ENCODE results near the gene PPP2R5A.

Gene PPP2R5A

DNA sequence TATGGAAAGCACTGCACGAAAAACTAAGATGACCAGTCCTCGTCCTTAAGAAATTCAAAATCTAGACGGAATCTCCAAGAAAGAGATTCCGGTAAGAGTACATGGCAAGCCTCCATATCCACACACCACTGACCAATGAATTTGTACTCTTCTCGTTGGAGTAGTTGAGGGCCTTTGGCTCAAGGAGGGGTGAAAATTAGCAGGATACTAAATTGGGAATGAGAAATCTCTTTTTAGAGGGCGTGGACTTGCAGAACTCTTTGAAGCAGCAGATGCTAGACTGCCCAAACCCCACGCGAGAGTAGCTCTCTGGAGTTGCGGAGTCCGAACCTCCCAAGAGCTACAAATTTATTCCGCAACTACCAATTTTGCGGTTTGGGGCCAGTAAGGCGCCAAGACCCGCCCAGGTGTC is 872 bp upstream of the PPP2R5A start:
- peak overlapping the region; percentile 60 for H3K9ac ChIP-seq (ENCODE audit: low read length)
- H3K9me2 ChIP-seq (ENCODE audit: low read depth, low read length) = no peaks in the 10 kb centered on the region
- peaks cover 25% of the 10 kb centered on the region for H3K4me1 ChIP-seq (ENCODE audit: insufficient read depth, low read length, severe bottlenecking)
- no peak overlapping the region for H2AFZ ChIP-seq (ENCODE audit: low read length)
- no peaks in the 10 kb centered on the region for H4K20me1 ChIP-seq (ENCODE audit: insufficient read depth, low read length)
- H3F3A ChIP-seq (ENCODE audit: insufficient read depth, low read length) = no peaks in the 10 kb centered on the region
- H3K79me2 ChIP-seq (ENCODE audit: insufficient read depth, low read length) = peaks cover 31% of the 10 kb centered on the region
- TF ChIP-seq, protein P1, sequence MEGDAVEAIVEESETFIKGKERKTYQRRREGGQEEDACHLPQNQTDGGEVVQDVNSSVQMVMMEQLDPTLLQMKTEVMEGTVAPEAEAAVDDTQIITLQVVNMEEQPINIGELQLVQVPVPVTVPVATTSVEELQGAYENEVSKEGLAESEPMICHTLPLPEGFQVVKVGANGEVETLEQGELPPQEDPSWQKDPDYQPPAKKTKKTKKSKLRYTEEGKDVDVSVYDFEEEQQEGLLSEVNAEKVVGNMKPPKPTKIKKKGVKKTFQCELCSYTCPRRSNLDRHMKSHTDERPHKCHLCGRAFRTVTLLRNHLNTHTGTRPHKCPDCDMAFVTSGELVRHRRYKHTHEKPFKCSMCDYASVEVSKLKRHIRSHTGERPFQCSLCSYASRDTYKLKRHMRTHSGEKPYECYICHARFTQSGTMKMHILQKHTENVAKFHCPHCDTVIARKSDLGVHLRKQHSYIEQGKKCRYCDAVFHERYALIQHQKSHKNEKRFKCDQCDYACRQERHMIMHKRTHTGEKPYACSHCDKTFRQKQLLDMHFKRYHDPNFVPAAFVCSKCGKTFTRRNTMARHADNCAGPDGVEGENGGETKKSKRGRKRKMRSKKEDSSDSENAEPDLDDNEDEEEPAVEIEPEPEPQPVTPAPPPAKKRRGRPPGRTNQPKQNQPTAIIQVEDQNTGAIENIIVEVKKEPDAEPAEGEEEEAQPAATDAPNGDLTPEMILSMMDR (IDR thresholded peaks at IDR 0.05; ENCODE audit: low read length) = no peak
- no peak for TF ChIP-seq EZH2 (IDR thresholded peaks at IDR 0.05; ENCODE audit: borderline replicate concordance, low read length)
- peak overlapping the region; percentile 82 for H3K27ac ChIP-seq (ENCODE audit: low read depth, low read length, poor library complexity, severe bottlenecking)
- H3K4me3 ChIP-seq (ENCODE audit: low read depth, low read length, poor library complexity, severe bottlenecking) = peak overlapping the region; percentile 66
- peaks cover 4% of the 10 kb centered on the region; the same call in 1 of the 2 replicates for H3K36me3 ChIP-seq (ENCODE audit: insufficient read depth, low read length)
- H3K9me3 ChIP-seq (ENCODE audit: low read length) = no peaks in the 10 kb centered on the region; the same call in 1 of the 2 replicates
- H3K4me2 ChIP-seq (ENCODE audit: low read length) = peak overlapping the region; percentile 82
- no peaks in the 10 kb centered on the region for H3K27me3 ChIP-seq (ENCODE audit: insufficient read depth, low read length)

DNA sequence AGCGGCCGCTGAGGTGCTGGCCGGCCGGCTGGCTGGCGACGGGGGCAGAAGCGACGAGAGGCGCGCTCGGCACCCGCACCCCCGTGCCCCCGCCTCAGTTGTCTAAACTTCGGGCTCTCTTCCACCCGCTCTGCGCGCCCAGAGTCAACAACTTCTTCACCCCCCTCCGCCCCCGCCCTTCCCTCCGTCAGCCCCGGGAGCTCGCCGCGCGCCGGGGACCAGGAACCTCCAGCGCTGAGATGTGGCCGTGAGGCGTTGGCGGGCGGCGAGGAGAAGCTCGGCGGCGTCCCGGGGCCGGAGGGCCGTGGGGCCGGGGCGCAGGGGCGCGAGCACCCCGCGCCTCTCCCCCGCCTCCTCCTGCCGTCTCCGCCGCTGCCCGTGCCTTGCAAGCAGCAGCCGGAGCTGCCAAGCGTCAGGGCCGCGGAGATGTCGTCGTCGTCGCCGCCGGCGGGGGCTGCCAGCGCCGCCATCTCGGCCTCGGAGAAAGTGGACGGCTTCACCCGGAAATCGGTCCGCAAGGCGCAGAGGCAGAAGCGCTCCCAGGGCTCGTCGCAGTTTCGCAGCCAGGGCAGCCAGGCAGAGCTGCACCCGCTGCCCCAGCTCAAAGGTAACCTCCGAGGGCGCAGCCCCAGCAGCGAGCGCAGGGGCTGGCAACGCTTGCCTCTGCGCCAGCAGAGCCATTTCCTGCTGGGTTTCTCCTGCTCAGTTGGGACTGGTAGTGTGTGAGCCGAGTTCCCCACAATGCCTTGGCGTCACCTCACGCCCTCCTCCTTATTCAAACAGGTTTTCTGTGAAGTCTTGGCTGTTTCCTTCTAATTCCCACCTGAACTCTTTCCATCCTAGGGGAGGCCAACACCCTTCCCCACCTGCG is 710 bp downstream of the PPP2R5A start:
- no peak for TF ChIP-seq EZH2 (IDR thresholded peaks at IDR 0.05; ENCODE audit: borderline replicate concordance, low read length)
- TF ChIP-seq, protein P1 (IDR thresholded peaks at IDR 0.05; ENCODE audit: low read length) = no peak
- H3K79me2 ChIP-seq (ENCODE audit: insufficient read depth, low read length) = peaks cover 47% of the 10 kb centered on the region

DNA sequence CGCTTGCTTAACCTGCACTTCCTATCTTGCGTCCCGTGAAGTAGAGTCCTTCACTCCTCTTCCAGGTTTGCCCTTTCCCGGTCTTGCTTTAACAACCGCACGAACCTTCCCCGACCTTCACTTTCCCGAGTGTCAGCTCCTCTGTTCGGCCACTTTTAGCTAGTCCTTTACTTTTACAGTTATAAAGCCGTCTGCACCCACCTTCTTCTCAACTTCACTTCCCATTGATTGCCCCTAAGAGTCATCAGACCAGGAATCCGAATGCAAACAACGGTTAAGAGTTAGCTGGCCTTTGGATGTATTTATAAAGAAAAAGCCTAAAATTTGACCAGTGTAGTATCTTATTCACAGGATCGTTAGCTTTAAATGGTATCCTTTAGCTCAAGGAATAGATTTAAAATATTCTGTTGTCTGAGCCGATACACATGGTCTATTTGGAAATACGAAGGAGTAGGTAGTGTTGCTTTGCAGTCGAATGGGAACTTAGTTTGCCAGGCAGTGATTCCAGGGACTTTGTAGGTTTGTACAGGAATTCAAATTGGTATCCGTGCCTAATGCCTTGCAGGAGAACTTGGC is 1.4 kb downstream of the PPP2R5A start:
- Histone ChIP-seq H3K79me2 (ENCODE audit: insufficient read depth, low read length) (peaks cover 54% of the 10 kb centered on the region), H4K20me1 (ENCODE audit: insufficient read depth, low read length) (no peaks in the 10 kb centered on the region), H2AFZ (ENCODE audit: low read length) (no peak overlapping the region)

More for the DNA sequence above, 710 bp downstream of the PPP2R5A start:
- H3K4me2 ChIP-seq (ENCODE audit: low read length) = peak overlapping the region; percentile 76
- peak overlapping the region; percentile 89 for H3K27ac ChIP-seq (ENCODE audit: low read depth, low read length, poor library complexity, severe bottlenecking)
- H4K20me1 ChIP-seq (ENCODE audit: insufficient read depth, low read length) = no peaks in the 10 kb centered on the region
- H3K36me3 ChIP-seq (ENCODE audit: insufficient read depth, low read length) = peaks cover 4% of the 10 kb centered on the region; the same call in 1 of the 2 replicates
- H3K27me3 ChIP-seq (ENCODE audit: insufficient read depth, low read length) = no peaks in the 10 kb centered on the region
- no peaks in the 10 kb centered on the region for H3F3A ChIP-seq (ENCODE audit: insufficient read depth, low read length)
- H2AFZ ChIP-seq (ENCODE audit: low read length) = no peak overlapping the region
- no peaks in the 10 kb centered on the region for H3K9me3 ChIP-seq (ENCODE audit: low read length)
- no peaks in the 10 kb centered on the region for H3K9me2 ChIP-seq (ENCODE audit: low read depth, low read length)
- peaks cover 41% of the 10 kb centered on the region for H3K4me1 ChIP-seq (ENCODE audit: insufficient read depth, low read length, severe bottlenecking)
- H3K9ac ChIP-seq (ENCODE audit: low read length) = peak overlapping the region; percentile 81
- H3K4me3 ChIP-seq (ENCODE audit: low read depth, low read length, poor library complexity, severe bottlenecking) = peak overlapping the region; percentile 82

More for the DNA sequence above, 1.4 kb downstream of the PPP2R5A start:
- peak overlapping the region; percentile 81 for H3K9ac ChIP-seq (ENCODE audit: low read length)
- no peaks in the 10 kb centered on the region for H3K27me3 ChIP-seq (ENCODE audit: insufficient read depth, low read length)
- no peaks in the 10 kb centered on the region for H3K9me2 ChIP-seq (ENCODE audit: low read depth, low read length)
- H3K27ac ChIP-seq (ENCODE audit: low read depth, low read length, poor library complexity, severe bottlenecking) = peak overlapping the region; percentile 89
- TF ChIP-seq, protein P1 (IDR thresholded peaks at IDR 0.05; ENCODE audit: low read length) = no peak
- no peak for TF ChIP-seq EZH2 (IDR thresholded peaks at IDR 0.05; ENCODE audit: borderline replicate concordance, low read length)
- H3K4me3 ChIP-seq (ENCODE audit: low read depth, low read length, poor library complexity, severe bottlenecking) = peak overlapping the region; percentile 82
- H3K4me2 ChIP-seq (ENCODE audit: low read length) = peak overlapping the region; percentile 76
- H3F3A ChIP-seq (ENCODE audit: insufficient read depth, low read length) = no peaks in the 10 kb centered on the region
- peaks cover 48% of the 10 kb centered on the region for H3K4me1 ChIP-seq (ENCODE audit: insufficient read depth, low read length, severe bottlenecking)
- no peaks in the 10 kb centered on the region for H3K9me3 ChIP-seq (ENCODE audit: low read length)
- H3K36me3 ChIP-seq (ENCODE audit: insufficient read depth, low read length) = peaks cover 4% of the 10 kb centered on the region; the same call in 1 of the 2 replicates
